COLO668 (cell line): ENCODE data around the gene TADA2B.
A peak's percentile ranks its signal among the peaks of the same experiment; 100 is the strongest.
"Not testable (repeated sequence)": the region's sequence is repeated elsewhere in the genome, so short reads cannot be mapped to it uniquely, and the experiment has no call there.

ENCODE experiments used
- DNase-seq: peaks from one replicate; lab custom pipeline; 2025; ENCODE audit not compliant: unreplicated experiment; lab: John Stamatoyannopoulos, UW

The TADA2B gene

DNA sequence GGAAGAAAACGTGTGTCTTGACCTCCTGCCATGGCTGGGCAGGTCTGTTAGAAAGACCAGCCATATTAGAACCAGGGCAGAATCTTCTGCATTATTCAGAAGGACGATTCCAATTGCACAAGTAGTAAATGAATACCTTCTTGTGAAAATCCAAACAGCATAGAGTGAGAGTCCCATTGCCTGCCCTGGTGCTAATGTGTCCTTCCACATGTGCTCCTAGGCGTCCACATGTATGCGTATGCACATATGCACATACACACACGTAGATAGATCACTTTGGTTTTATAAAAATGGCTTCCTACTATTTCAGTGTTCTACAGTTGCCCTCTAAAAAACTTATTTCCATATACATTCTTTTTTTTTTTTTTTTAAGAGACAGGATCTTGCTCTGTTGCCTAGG, 34.9 kb downstream of the TADA2B start:
- no peak for DNase-seq

DNA sequence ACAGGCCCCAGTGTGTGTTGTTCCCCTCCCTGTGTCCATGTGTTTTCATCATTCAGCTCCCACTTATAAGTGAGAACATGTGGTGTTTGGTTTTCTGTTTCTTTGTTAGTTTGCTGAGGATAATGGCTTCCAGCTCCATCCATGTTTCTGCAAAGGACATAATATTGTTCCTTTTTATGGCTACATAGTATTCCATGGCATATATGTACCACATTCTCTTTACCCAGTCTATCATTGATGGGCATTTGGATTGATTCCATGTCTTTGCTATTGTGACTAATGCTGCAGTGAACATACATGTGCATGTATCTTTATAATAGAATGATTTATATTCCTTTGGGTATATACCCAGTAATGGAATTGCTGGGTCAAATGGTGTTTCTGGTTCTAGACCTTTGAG, 36.3 kb downstream of the TADA2B start:
- DNase-seq: not testable (repeated sequence)

DNA sequence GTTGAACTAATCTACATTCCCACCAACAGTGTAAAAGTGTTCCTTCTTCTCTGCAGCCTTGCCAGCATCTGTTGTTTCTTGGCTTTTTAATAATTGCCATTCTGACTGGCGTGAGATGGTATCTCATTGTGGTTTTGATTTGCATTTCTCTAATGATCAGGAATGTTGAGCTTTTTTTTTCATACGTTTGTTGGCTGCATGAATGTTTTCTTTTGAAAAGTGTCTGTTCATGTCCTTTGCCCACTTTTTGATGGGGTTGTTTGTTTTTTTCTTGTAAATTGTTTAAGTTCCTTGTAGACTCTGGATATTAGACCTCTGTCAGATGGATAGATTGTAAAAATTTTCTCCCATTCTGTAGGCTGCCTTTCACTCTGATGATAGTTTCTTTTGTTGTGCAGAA, 36.7 kb downstream of the TADA2B start:
- DNase-seq: not testable (repeated sequence)

DNA sequence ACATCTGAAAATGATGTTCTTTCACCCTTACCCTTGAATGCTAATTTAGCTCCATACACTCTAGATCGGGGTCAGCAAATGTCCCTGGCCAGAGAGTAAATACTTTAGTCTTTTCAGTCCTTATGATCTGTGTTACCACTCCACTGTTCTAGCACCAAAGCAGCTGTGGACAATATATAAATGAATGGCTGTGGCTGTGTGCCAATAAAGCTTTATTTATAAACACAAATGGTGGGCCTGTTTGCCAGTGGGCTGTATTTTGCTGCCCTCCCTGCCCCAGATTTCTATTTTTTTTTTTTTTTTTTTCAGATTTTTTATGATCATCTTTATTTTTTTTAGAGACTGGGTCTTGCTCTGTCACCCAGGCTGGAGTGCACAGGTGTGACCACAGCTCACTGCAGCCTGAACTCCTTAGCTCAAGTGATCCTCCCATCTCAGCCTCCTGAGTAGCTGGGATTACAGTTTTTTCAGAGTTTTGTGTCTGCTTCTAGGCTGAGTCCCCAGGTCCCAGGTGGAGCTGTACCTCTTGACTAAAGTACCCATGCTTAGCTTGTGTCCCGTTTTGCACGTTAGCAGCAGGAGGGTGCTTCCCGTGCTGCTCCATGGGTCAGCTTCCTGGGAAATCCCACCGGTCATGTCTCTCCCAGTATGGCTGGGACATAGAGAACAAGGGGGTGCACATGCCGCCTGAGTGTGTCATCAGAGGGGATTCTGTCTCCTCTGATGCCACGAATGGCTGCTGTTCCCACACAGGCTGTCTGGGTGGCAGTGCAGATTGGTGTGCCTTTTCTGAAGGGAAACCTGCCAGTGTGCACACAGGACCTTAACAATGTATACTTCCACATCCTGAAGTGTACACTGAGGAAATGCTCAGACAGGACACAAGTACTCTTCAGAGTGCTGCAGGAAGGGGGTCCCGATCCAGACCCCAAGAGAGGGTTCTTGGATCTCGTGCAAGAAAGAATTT, 40.7 kb downstream of the TADA2B start:
- no peak for DNase-seq

DNA sequence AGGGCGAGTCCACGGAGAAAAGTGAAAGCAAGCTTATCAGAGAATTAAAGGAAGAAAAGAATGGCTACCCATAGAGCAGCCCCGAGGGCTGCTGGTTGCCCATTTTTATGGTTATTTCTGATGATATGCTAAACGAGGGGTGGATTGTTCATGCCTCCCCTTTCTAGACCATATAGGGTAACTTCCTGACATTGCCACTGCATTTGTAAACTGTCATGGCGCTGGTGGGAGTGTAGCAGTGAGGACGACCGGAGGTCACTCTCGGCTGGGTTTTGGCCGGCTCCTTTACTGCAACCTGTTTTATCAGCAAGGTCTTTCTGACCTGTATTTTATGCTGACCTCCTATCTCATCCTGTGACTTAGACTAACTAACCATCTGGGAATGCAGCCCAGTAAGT, 41.4 kb downstream of the TADA2B start:
- DNase-seq: not testable (repeated sequence)

DNA sequence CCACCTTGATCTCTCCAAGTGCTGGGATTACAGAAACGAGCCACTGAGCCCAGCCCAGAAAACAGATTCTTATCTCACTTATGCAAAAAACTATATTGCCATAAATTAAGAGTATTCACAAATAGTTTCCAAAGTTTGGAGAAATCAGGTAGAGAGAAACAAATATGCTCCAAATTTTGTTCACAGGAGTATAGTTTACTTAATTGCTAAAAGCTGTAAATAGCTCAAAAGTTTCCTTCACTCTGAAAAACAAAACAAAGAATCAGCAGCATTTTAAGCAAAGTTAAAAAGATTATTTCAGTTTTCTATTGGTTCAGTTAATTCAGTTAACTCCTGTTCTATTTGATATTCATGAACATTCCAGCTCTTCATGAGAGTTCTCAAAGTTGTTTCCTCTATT, 43.2 kb downstream of the TADA2B start:
- no peak for DNase-seq

DNA sequence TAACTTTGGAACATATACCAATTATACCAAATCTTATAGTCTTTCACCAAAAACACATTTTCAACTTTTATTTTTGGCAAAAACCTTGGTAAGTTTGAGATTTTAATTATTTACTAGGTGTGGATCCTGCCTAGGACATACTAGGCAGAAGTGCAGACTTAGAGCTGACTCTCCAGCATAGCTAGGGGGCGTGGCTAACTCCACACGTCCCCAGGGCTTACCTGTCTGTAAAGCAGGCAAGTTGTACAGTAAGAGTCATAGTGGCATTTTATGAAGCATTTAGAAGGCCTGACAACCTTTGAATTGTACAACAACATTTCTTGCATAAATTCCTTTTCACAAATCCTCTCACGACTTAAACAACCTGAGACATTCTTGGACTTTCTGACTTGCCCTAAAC, 43.9 kb downstream of the TADA2B start:
- no peak for DNase-seq

DNA sequence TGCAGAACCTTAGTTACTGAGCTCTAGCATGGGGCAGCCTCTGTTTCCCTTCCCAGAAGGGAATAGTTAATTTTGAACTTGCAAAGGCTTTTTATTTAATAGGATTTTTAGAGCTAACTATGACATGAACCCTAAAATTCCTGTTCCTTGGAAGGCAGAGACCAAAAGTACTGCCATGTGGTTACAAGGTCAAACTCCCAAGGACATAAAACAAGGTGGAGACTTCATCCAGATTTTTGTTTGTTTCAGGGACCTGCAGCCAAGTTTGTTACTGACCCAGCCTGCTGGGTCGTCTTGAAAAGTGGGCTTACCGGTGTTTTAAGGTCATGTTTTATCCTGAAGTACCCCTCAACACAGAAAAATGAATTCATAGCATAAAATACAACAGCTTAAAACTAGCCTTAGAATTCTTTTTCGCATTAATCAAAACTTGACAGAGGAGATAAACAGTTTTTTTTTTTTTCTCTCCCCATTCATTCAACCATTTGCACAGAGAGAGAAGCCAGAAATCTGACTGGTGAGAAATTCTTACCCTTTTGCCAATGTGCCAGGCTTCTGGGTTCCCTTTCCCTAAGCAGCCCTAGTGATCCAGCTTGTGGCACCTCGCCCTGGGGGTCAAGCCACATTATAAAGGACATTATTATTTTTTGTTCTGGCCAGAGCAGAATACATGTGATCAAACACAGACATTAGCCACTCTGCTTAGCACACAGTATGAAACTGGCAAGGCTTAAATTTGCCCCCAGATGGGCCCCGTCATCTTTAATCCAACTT, 46.2 kb downstream of the TADA2B start:
- DNase-seq: no peak

DNA sequence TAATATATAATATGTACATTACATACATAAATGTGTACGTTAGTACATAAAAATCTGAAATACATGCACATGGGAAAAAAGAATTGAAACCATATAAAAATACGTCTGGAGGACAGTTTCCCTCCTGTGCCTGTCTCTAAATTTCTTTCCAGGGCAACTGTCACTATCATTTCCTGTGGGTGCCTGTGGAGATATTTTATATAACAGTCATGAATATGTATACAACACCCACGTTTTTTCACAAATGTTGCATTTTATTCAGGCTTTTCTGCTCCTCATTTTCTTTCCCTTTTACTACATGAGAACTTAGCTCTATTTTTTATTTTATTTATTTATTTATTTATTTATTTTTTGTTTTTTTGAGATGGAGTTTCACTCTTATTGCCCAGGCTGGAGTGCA, 48.9 kb downstream of the TADA2B start:
- no peak for DNase-seq

DNA sequence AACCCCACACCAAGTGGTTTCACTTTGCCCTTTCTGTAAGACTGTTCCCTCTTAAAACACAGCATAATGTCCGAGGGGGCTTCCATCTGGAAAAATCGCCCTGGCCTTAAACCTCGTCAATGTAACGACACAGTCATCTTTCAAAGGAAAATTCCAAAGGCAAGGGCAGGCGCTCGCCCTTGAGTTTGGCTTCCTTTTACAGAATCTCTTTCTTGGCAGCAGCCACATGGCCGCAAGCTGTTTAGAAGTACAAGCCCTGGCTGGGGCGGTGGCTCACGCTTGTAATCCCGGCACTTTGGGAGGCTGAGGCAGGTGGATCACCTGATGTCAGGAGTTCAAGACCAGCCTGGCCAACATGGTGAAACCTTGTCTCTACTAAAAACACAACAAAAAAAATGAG, 51.7 kb downstream of the TADA2B start:
- DNase-seq: no peak

DNA sequence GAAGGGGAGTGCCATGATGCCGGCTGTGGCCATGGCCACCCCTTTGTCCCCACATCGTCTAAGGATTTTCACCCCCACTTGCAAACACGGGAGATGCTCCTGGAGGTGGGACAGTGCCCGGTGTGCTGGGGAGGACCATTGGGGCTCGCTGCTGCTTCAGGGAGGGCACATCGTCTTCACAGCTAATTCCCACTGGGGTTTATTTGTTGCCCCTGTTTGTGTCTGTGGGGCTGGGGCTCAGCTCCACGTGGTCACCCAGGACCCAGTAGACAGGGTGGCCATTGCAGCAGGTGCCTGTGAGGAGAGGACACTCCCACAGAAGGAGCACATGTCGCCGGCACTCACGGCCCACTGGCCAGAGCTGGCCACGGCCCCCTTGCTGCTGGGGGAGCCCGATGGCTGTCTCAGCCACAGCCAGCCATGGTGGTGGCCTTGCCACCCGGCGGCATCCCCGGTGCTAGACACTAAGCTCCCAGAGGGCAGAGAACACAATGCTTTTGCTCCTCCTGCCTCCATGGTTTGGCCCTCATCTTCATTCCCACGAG, 52.5 kb downstream of the TADA2B start:
- DNase-seq: no peak

DNA sequence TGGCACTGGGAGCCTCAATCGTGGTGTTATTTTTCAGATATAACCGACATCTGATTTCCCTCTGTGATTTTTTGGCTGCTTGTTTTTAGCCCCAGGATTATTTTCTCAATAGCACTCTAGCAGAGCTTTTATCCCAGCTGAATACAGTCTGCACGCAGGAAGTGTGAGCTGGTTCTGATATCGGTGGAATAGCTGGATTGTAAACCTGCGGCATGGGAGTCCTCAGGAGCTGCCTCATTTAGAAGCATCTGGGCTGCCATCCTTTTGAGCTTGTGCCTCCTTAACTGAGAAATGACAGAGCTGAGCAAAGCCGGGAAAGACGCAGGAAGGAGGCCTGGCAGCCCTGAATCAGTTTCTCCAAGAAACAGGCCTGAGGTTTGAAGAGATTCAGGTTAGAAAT, 53.1 kb downstream of the TADA2B start:
- DNase-seq: no peak

DNA sequence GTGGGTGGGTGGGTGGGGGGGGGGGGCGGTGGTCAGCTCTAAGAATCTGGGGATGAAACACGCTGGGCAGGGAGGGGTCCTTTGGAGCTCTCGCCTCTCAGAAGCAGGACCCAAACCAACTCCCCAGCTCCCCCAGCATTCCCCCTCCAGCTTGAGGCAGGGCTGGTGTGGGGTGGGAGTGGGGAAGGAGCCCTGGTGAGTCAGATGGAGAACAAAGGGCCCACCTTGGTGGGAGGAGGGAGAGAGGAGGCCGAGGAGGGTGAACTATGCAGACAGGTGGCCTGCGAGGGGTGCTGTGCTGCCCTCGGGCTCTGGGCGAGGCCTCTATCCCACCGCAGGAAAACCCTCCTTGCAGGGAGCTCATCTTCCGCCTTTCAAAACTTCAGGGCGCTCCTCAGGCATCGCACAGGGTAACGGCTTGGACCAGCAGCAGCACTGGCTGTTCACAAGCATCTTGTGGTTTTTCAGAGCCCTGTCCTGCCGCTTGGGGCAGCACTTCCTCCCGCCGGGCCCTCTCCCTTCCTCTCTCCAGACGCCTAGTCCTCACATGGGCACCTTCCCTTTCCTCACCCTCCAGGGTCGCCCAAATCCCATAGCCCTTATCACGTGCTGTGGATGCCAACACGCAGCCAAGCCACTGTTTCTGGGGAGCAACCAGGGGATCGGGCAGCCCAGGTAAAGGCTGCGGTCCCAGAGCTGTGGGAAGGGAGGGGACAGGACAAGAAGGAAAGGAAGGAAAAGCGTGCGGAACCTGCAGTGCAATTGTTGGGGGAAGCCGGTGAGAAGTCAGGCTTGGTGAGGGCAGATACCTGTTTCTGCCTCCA, 58.7 kb downstream of the TADA2B start:
- DNase-seq: peak; percentile 49

DNA sequence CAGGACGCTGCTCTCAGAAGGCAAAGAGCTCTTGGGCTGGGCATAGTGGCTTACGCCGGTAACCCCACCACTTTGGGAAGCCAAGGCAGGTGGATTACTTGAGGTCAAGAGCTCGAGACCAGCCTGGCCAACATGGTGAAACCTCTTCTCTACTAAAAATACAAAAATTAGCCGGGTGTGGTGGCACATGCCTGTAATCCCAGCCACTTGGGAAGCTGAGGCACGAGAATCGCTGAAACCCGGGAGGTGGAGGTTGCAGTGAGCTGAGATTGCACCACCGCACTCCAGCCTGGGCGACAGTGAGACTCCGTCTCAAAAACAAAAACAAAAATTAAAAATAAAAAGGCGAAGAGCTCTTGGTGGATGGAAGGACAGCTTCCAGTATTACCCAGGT, 59.3 kb downstream of the TADA2B start:
- not testable (repeated sequence) for DNase-seq

DNA sequence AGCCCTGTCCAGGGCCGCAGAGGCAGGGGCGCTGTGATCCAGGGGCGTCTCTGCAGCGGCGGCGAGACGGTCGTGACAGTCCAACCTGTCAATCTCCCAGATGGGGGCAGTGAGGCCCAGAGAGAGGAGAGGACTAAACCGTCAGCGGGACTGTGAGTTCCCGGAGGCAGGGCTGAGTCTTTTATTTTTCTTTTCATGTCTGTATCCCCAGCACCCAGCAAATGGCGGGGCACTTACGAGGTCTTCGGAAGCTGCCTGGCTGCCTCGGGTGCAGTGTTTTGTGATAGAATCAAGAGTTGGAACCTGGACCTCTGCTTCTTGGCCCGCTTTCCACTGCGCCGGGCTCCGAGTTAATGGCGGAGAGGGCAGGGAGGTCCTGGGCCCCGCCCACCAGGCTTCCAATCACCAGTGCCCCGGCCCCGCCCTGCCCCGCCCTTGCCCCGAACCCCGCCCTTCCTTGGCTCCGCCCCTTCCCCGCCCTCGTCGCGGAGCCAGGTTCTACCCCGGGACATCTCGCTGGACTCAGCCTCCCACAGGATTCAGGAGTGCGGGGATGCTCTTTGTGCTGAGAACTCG, 59.9 kb downstream of the TADA2B start:
- peak; percentile 72 for DNase-seq

DNA sequence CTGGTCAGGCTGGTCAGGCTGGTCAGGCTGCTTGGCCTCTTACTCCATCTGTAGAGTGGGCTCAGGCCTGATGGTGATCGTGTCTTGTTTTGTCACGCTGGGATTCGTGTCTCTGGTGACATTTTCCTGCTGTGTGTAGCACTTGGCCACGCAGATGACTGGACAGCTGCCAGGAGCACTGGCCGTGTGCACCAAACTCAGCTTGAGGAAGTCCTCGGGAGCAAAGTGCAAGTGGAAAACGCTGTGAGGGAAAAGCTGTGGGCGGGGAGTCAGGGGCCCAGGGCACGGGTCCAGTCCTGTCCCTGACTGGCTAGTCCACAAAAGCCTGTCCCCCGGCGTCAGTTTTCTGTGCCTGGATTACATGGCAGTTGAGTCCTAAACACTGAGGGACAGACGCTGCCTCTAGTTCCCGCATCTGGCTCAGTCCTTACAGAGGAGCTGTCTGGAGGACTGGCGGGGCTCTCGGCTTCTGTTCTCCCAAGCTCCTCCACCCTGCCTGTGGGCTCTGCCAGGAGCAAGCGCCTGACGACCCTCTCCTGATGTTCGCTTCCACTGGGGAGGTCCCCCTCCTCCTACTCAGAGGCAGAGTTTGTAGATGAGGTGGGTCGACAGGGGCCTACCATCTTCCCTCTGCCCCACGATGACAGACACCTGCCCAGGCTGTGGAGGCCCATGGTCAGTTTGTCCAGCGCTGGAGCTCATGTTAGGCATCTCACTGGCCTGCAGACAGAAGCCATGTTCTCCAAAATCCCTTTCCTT, 60.6 kb downstream of the TADA2B start:
- peak; percentile 61 for DNase-seq

DNA sequence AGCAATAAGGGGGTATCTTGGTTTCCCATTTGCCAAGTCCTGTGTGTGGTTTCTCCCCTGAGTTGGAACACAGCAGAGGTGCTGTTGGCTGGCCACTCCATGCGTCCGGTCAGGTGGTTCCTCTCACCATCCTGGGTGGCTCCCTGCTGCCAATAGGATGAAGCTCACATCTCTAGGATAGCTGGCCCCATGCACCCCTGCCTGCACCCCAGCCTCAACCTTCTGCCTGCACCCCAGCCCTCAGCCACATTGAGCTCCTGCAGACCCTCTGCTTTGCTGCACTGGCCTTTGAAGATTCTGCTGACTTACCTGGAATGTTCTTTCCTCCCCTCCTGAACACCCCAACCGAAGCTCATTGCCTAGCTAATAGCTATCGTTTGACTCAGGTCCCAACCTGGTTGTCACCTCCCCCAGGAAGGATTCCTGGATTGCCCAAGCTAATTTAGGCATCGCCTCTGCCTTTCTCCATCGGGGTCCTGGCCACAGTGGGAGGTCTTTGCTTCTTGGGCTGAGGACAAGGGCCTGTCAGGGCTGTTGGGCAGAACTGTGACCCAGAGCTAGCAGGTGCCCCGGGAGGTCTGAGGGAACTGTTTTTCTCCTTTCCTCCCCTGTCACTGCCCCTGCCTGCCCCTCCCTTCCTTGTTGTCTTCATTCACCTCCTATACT, 61.3 kb downstream of the TADA2B start:
- no peak for DNase-seq

DNA sequence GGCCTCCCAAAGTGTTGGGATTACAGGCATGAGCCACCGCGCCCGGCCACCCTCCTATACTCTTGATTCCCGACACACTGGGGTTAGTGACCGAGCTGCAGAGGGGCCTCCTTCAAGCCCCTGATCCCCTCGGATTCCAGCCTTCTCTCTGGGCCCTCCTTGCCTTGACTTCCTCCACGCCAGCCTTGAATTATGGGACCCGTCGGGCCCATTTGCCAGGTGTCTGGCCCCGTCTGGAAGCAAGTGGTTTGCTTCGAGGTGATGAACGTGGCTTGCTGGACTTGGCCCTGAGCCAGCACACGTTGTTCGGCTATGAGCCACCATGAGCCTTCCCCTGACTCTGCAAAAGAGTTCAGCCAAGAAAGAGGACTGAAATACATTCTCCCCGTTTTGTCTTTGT, 62.1 kb downstream of the TADA2B start:
- peak; percentile 14 for DNase-seq

DNA sequence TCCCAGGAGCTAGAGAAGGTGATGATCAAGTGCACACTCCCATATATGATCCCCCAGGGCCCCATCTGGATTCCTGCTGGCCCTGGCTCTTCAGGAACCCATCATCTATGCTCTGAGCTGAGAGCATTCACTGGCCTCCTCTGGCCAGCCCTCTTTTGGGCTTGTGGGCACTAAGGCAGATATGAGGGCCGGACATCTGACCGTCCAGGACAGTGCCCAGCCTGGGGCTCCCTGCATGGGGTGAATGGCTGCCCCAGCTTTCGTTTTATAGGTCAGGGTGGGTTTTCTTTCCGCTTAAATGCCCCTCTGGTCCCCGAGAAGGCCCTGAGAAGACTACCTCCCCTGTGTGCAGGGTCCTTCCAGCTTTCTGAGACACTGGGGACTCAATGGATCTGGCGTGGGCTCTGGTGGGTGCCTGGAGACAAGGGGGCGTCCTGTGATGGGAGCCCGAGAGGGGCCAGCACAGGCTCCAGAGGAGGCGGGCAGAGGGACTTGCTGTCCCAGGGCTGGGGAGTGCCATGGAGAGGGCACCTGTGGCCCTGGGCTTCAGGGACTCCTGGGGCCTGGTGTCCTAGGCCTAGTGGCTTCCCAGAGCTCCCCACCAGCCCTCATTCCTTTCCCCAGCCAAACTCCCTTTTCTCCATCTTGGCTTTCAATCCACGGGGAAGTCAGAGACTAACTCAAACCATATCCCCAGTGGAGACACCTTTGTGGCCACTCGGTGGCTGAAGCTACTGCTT, 64.2 kb downstream of the TADA2B start:
- DNase-seq: no peak
